Purkinje cell (primary cell): ENCODE results near the gene CDCA8. TPM values are rescaled to one million over a fixed set of nuclear protein-coding genes. Genes with fewer than 3 reads are reported as not detected.

Source experiments
- polyA plus RNA-seq: library from polyadenylated mRNA; unstranded; fragments of >200 nt; fragmentation: Nextera tagmentation; gene quantifications from 2 replicates; pipeline ENCODE4 v1.2.1, GENCODE V29; 2014

The CDCA8 gene
- 0.44 and 2.9 TPM in 2 replicates for polyA plus RNA-seq

GRCh38 chr1:37692078-37692833 is at the start of gene CDCA8:
Gene CDCA8, plus strand, starts transcription at chr1:37692516. Its CDS starts 175 bp downstream, at chr1:37692691.

Other genes starting within 250 kb of the CDCA8 start
- gene ZC3H12A, start 217.9 kb upstream of the CDCA8 start, polyA plus RNA-seq, result not detected in 2 replicates
- 35.8 and 53.3 TPM in 2 replicates for gene MEAF6, start 177.8 kb upstream of the CDCA8 start, polyA plus RNA-seq
- 2.3 and 2.8 TPM in 2 replicates for gene SNIP1, start 138.2 kb upstream of the CDCA8 start, polyA plus RNA-seq
- gene DNALI1, start 135.6 kb upstream of the CDCA8 start, polyA plus RNA-seq, result 8.0 and 9.0 TPM in 2 replicates
- gene GNL2, start 96.6 kb upstream of the CDCA8 start, polyA plus RNA-seq, result 13.2 and 18.2 TPM in 2 replicates
- gene RSPO1, start 57.6 kb upstream of the CDCA8 start, polyA plus RNA-seq, result not detected in 2 replicates
- gene EPHA10, start 72.6 kb downstream of the CDCA8 start, polyA plus RNA-seq, result 0.15 TPM in 1 of 2 replicates, not detected in the other
- 20.3 and 20.4 TPM in 2 replicates for gene MANEAL, start 101.3 kb downstream of the CDCA8 start, polyA plus RNA-seq
- gene C1orf122, start 115.3 kb downstream of the CDCA8 start, polyA plus RNA-seq, result 14.1 and 22.0 TPM in 2 replicates
- gene YRDC, start 115.7 kb downstream of the CDCA8 start, polyA plus RNA-seq, result 10.3 and 15.5 TPM in 2 replicates
- 1.6 and 3.7 TPM in 2 replicates for gene MTF1, start 167.1 kb downstream of the CDCA8 start, polyA plus RNA-seq